K562 (cell line): Measurements from ENCODE around the gene WNT3. TPM values are rescaled to one million over a fixed set of nuclear protein-coding genes. Genes with fewer than 3 reads are reported as not detected.
A peak's percentile ranks its signal among the peaks of the same experiment; 100 is the strongest.

Experiments used
- HDAC3 ChIP-seq: fragments of 450-650 bp; IDR thresholded peaks from 2 replicates; pipeline ENCODE4 v1.6.1; 2018; ENCODE audit warnings: borderline replicate concordance, mild to moderate bottlenecking, moderate library complexity; ENCODE audit not compliant: partially characterized antibody
- JUNB ChIP-seq: fragments of 450-650 bp; formaldehyde crosslinking; conservative IDR thresholded peaks from 2 replicates; pipeline ENCODE4 v1.4.0; 2020; ENCODE audit warnings: mild to moderate bottlenecking
- MTA3 ChIP-seq: fragments of 450-650 bp; formaldehyde crosslinking; IDR thresholded peaks from 2 replicates; pipeline ENCODE4 v1.6.1; 2017; ENCODE audit warnings: mild to moderate bottlenecking, borderline replicate concordance
- NRF1 ChIP-seq, 2 experiments: fragments of 450-650 bp; IDR thresholded peaks in 1 of 2; conservative IDR thresholded peaks in 1 of 2; 2 replicates each; pipeline ENCODE4 v1.6.1; 2014; ENCODE audit warnings: mild to moderate bottlenecking in 2 of 2
- NUFIP1 ChIP-seq: fragments of 450-650 bp; IDR thresholded peaks from 2 replicates; pipeline ENCODE4 v1.6.1; 2018; ENCODE audit not compliant: partially characterized antibody
- SIX5 ChIP-seq, 2 experiments: IDR thresholded peaks; 2 replicates each; pipeline ENCODE4 v1.6.1; 2011; ENCODE audit warnings: low read length in 2 of 2, borderline replicate concordance in 1 of 2, low read depth in 1 of 2, mild to moderate bottlenecking in 1 of 2, moderate library complexity in 1 of 2; ENCODE audit not compliant: insufficient read depth in 1 of 2
- SMARCA4 ChIP-seq: fragments of 450-650 bp; IDR thresholded peaks from 2 replicates; pipeline ENCODE4 v1.6.1; 2016
- ZNF174 ChIP-seq: fragments of 250-450 bp; sonication (Bioruptor Pico); IDR thresholded peaks from 2 replicates; pipeline ENCODE4 v1.4.0; 2020; ENCODE audit warnings: mild to moderate bottlenecking
- polyA plus RNA-seq, 8 experiments: library from polyadenylated mRNA; depleted of rRNA in 4 of 8; stranded (reverse) in 5 of 8; unstranded in 3 of 8; fragments of >200 nt; fragmentation: Nextera tagmentation in 2 of 8; fragmentation: Illumina TruSeq in 1 of 8; extraction: Ambion mirVana in 2 of 8; extraction: Trizol in 1 of 8; gene quantifications; 2 replicates each; pipeline versions ENCODE4 v1.2.1 to v1.2.3, GENCODE V29; 2011 to 2014; ENCODE audit warnings: inconsistent platforms in 1 of 8, missing spikeins in 1 of 8
- total RNA-seq, 7 experiments: library from RNA; depleted of rRNA in 6 of 7; stranded (reverse); fragments of >200 nt in 6 of 7; fragmentation: Illumina TruSeq in 2 of 7; extraction: Trizol in 2 of 7; gene quantifications; 2 replicates each; pipeline versions ENCODE4 v1.2.1 to v1.2.3, GENCODE V29; 2011 to 2021; ENCODE audit warnings: low replicate concordance in 1 of 7
- TF ChIP-seq, protein P1 (sequence below): fragments of 450-650 bp; IDR thresholded peaks from 2 replicates; pipeline ENCODE4 v1.6.1; 2016; ENCODE audit warnings: mild to moderate bottlenecking, moderate library complexity
- TF ChIP-seq, protein P2 (sequence below): sonication (generic); formaldehyde crosslinking; IDR thresholded peaks from 2 replicates; pipeline ENCODE4 v1.8.1; 2022; ENCODE audit warnings: missing genetic modification reagents
- TF ChIP-seq, protein P3 (sequence below), 2 experiments: IDR thresholded peaks; 2 replicates each; pipeline ENCODE4 v1.6.1; 2012; ENCODE audit warnings: improper control_type of control experiment in 2 of 2, low read depth in 2 of 2, low read length in 2 of 2, borderline replicate concordance in 1 of 2

The WNT3 gene
- total and polyA plus RNA-seq, 9 of the 15 experiments (the other 6 are each of a cell fraction or from before 2014, with no cell fraction given) = 1.5 to 6.1 (median 3.3) TPM

- TF ChIP-seq, protein P1, sequence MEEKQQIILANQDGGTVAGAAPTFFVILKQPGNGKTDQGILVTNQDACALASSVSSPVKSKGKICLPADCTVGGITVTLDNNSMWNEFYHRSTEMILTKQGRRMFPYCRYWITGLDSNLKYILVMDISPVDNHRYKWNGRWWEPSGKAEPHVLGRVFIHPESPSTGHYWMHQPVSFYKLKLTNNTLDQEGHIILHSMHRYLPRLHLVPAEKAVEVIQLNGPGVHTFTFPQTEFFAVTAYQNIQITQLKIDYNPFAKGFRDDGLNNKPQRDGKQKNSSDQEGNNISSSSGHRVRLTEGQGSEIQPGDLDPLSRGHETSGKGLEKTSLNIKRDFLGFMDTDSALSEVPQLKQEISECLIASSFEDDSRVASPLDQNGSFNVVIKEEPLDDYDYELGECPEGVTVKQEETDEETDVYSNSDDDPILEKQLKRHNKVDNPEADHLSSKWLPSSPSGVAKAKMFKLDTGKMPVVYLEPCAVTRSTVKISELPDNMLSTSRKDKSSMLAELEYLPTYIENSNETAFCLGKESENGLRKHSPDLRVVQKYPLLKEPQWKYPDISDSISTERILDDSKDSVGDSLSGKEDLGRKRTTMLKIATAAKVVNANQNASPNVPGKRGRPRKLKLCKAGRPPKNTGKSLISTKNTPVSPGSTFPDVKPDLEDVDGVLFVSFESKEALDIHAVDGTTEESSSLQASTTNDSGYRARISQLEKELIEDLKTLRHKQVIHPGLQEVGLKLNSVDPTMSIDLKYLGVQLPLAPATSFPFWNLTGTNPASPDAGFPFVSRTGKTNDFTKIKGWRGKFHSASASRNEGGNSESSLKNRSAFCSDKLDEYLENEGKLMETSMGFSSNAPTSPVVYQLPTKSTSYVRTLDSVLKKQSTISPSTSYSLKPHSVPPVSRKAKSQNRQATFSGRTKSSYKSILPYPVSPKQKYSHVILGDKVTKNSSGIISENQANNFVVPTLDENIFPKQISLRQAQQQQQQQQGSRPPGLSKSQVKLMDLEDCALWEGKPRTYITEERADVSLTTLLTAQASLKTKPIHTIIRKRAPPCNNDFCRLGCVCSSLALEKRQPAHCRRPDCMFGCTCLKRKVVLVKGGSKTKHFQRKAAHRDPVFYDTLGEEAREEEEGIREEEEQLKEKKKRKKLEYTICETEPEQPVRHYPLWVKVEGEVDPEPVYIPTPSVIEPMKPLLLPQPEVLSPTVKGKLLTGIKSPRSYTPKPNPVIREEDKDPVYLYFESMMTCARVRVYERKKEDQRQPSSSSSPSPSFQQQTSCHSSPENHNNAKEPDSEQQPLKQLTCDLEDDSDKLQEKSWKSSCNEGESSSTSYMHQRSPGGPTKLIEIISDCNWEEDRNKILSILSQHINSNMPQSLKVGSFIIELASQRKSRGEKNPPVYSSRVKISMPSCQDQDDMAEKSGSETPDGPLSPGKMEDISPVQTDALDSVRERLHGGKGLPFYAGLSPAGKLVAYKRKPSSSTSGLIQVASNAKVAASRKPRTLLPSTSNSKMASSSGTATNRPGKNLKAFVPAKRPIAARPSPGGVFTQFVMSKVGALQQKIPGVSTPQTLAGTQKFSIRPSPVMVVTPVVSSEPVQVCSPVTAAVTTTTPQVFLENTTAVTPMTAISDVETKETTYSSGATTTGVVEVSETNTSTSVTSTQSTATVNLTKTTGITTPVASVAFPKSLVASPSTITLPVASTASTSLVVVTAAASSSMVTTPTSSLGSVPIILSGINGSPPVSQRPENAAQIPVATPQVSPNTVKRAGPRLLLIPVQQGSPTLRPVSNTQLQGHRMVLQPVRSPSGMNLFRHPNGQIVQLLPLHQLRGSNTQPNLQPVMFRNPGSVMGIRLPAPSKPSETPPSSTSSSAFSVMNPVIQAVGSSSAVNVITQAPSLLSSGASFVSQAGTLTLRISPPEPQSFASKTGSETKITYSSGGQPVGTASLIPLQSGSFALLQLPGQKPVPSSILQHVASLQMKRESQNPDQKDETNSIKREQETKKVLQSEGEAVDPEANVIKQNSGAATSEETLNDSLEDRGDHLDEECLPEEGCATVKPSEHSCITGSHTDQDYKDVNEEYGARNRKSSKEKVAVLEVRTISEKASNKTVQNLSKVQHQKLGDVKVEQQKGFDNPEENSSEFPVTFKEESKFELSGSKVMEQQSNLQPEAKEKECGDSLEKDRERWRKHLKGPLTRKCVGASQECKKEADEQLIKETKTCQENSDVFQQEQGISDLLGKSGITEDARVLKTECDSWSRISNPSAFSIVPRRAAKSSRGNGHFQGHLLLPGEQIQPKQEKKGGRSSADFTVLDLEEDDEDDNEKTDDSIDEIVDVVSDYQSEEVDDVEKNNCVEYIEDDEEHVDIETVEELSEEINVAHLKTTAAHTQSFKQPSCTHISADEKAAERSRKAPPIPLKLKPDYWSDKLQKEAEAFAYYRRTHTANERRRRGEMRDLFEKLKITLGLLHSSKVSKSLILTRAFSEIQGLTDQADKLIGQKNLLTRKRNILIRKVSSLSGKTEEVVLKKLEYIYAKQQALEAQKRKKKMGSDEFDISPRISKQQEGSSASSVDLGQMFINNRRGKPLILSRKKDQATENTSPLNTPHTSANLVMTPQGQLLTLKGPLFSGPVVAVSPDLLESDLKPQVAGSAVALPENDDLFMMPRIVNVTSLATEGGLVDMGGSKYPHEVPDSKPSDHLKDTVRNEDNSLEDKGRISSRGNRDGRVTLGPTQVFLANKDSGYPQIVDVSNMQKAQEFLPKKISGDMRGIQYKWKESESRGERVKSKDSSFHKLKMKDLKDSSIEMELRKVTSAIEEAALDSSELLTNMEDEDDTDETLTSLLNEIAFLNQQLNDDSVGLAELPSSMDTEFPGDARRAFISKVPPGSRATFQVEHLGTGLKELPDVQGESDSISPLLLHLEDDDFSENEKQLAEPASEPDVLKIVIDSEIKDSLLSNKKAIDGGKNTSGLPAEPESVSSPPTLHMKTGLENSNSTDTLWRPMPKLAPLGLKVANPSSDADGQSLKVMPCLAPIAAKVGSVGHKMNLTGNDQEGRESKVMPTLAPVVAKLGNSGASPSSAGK = peak; percentile 87
- TF ChIP-seq JUNB (CRISPR knock-in tag) (no peak), ZNF174 (CRISPR knock-in tag) (no peak), MTA3 (peak; percentile 54; the same call in 1 of the 2 replicates), NRF1 (conservative IDR thresholded peaks at IDR 0.05 in 1 of 2, IDR thresholded peaks at IDR 0.05 in 1 of 2) (peak; percentile 30 to 31; a peak in 1 of 4 replicates), SIX5 (IDR thresholded peaks at IDR 0.05; ENCODE audit: borderline replicate concordance in 1 of 2, insufficient read depth in 1 of 2, low read depth in 1 of 2, low read length in 2 of 2) (no peak), SMARCA4 (peak; percentile 70), NUFIP1 (no peak), HDAC3 (no peak)
- TF ChIP-seq, protein P2, sequence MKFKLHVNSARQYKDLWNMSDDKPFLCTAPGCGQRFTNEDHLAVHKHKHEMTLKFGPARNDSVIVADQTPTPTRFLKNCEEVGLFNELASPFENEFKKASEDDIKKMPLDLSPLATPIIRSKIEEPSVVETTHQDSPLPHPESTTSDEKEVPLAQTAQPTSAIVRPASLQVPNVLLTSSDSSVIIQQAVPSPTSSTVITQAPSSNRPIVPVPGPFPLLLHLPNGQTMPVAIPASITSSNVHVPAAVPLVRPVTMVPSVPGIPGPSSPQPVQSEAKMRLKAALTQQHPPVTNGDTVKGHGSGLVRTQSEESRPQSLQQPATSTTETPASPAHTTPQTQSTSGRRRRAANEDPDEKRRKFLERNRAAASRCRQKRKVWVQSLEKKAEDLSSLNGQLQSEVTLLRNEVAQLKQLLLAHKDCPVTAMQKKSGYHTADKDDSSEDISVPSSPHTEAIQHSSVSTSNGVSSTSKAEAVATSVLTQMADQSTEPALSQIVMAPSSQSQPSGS (CRISPR knock-in tag) = no peak
- TF ChIP-seq, protein P3, sequence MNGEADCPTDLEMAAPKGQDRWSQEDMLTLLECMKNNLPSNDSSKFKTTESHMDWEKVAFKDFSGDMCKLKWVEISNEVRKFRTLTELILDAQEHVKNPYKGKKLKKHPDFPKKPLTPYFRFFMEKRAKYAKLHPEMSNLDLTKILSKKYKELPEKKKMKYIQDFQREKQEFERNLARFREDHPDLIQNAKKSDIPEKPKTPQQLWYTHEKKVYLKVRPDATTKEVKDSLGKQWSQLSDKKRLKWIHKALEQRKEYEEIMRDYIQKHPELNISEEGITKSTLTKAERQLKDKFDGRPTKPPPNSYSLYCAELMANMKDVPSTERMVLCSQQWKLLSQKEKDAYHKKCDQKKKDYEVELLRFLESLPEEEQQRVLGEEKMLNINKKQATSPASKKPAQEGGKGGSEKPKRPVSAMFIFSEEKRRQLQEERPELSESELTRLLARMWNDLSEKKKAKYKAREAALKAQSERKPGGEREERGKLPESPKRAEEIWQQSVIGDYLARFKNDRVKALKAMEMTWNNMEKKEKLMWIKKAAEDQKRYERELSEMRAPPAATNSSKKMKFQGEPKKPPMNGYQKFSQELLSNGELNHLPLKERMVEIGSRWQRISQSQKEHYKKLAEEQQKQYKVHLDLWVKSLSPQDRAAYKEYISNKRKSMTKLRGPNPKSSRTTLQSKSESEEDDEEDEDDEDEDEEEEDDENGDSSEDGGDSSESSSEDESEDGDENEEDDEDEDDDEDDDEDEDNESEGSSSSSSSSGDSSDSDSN (IDR thresholded peaks at IDR 0.05; ENCODE audit: borderline replicate concordance in 1 of 2, low read depth in 2 of 2, low read length in 2 of 2) = peak in 1 of 2 experiments; percentile 46; a peak in 2 of 4 replicates
Measured at GRCh38 chr17:46818929-46819859, 702 bp upstream of the WNT3 start (continued).
